ENCODE data around the gene CNTNAP2. TPM values are rescaled to one million over a fixed set of nuclear protein-coding genes. Genes with fewer than 3 reads are reported as not detected.

The CNTNAP2 gene
- total and polyA plus RNA-seq, 9 of the 15 experiments (the other 6 are each of a cell fraction or from before 2014, with no cell fraction given) = 0.04 to 0.62 (median 0.09) TPM; not detected in 4

GRCh38 chr7:146787266-146787665 lies 670.7 kb downstream of the CNTNAP2 start:
- CTCF ChIA-PET (ENCODE audit: low intra/inter-chr PET ratio) = no interaction called here
- in situ Hi-C loops (cut with MboI) = no loop called here
- TF ChIP-seq SIN3A (IDR thresholded peaks at IDR 0.05; ENCODE audit: borderline replicate concordance in 2 of 2, control insufficient read depth in 1 of 2, low read depth in 2 of 2, low read length in 2 of 2) (no peak), FOS (IDR thresholded peaks at IDR 0.05; ENCODE audit: extremely low read depth, insufficient read length) (no peak), ZNF232 (CRISPR knock-in tag; IDR thresholded peaks at IDR 0.05) (no peak), KLF10 (CRISPR knock-in tag; IDR thresholded peaks at IDR 0.05) (no peak), RAD51 (IDR thresholded peaks at IDR 0.05; ENCODE audit: borderline replicate concordance, low read depth) (no peak), RUNX1 (IDR thresholded peaks at IDR 0.05; ENCODE audit: low read depth) (no peak), CHAMP1 (IDR thresholded peaks at IDR 0.05) (no peak), HSF4 (CRISPR knock-in tag; IDR thresholded peaks at IDR 0.05; ENCODE audit: borderline replicate concordance) (no peak), ZBTB49 (CRISPR knock-in tag; IDR thresholded peaks at IDR 0.05; ENCODE audit: borderline replicate concordance) (no peak), ZNF699 (CRISPR knock-in tag; IDR thresholded peaks at IDR 0.05; ENCODE audit: insufficient replicate concordance) (no peak), SRSF1 (IDR thresholded peaks at IDR 0.05; ENCODE audit: low read depth, low read length) (no peak), PRMT5 (CRISPR knock-in tag; IDR thresholded peaks at IDR 0.05) (no peak), PHF21A (IDR thresholded peaks at IDR 0.05; ENCODE audit: borderline replicate concordance, low read depth) (no peak)
- TF ChIP-seq, protein P1, sequence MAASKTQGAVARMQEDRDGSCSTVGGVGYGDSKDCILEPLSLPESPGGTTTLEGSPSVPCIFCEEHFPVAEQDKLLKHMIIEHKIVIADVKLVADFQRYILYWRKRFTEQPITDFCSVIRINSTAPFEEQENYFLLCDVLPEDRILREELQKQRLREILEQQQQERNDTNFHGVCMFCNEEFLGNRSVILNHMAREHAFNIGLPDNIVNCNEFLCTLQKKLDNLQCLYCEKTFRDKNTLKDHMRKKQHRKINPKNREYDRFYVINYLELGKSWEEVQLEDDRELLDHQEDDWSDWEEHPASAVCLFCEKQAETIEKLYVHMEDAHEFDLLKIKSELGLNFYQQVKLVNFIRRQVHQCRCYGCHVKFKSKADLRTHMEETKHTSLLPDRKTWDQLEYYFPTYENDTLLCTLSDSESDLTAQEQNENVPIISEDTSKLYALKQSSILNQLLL (CRISPR knock-in tag; IDR thresholded peaks at IDR 0.05; ENCODE audit: borderline replicate concordance) = no peak
- TF ChIP-seq, protein P2, sequence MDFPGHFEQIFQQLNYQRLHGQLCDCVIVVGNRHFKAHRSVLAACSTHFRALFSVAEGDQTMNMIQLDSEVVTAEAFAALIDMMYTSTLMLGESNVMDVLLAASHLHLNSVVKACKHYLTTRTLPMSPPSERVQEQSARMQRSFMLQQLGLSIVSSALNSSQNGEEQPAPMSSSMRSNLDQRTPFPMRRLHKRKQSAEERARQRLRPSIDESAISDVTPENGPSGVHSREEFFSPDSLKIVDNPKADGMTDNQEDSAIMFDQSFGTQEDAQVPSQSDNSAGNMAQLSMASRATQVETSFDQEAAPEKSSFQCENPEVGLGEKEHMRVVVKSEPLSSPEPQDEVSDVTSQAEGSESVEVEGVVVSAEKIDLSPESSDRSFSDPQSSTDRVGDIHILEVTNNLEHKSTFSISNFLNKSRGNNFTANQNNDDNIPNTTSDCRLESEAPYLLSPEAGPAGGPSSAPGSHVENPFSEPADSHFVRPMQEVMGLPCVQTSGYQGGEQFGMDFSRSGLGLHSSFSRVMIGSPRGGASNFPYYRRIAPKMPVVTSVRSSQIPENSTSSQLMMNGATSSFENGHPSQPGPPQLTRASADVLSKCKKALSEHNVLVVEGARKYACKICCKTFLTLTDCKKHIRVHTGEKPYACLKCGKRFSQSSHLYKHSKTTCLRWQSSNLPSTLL (IDR thresholded peaks at IDR 0.05) = no peak

More at GRCh38 chr7:146787266-146787665, 670.7 kb downstream of the CNTNAP2 start:
- H3K27me3 ChIP-seq (ENCODE audit: control insufficient read depth in 2 of 2, insufficient read depth in 2 of 2, low read length in 2 of 2) = no peaks in the 10 kb centered on the region
- intact Hi-C loops (cut with micrococcal nuclease) = no loop called here
- H2AFZ ChIP-seq (ENCODE audit: low read depth, low read length) = no peak overlapping the region
- H3K9me3 ChIP-seq (replicated peaks; ENCODE audit: control insufficient read depth, insufficient read depth, low read depth, low read length) = no peaks in the 10 kb centered on the region; the same call in none of the 2 replicates
- POLR2A ChIA-PET = no interaction called here
- H3K79me2 ChIP-seq (ENCODE audit: control insufficient read depth, insufficient read depth, low read length) = no peaks in the 10 kb centered on the region
- H3K36me3 ChIP-seq (ENCODE audit: control insufficient read depth, insufficient read depth, low read length) = no peaks in the 10 kb centered on the region
- no peak for ATAC-seq
- FAIRE-seq = no peak
- no peak overlapping the region for H3K27ac ChIP-seq (ENCODE audit: extremely low read depth, low read depth, low read length)
- H3K9me1 ChIP-seq (ENCODE audit: control insufficient read depth, insufficient read depth, low read length) = no peaks in the 10 kb centered on the region
- no peak for DNase-seq (ENCODE audit: extremely low read depth in 1 of 4, low spot score in 3 of 4)
- H3K4me2 ChIP-seq (ENCODE audit: insufficient read depth, low read length) = no peak overlapping the region
- BruUV-seq (replicated peaks) = no TSS peak
- no peaks in the 10 kb centered on the region for H4K20me1 ChIP-seq (replicated peaks; ENCODE audit: control insufficient read depth, insufficient read depth, low read length)
- H3K4me3 ChIP-seq = no peak overlapping the region
- WGBS (ENCODE audit: insufficient coverage, low coverage, missing lambda C conversion rate) = 2% methylated on average over 18 of the region's 18 CpGs
- H3K9ac ChIP-seq (ENCODE audit: insufficient read depth in 1 of 2, low read depth in 2 of 2, low read length in 2 of 2) = no peak overlapping the region
- H3K4me1 ChIP-seq (replicated peaks in 1 of 2; ENCODE audit: control insufficient read depth in 2 of 2, insufficient read depth in 2 of 2, low read length in 2 of 2) = no peaks in the 10 kb centered on the region
